HG03521 (cell line): ENCODE data around the gene LRP1B.

Experiments
- ATAC-seq: cut with Tn5 transposase; IDR thresholded peaks from one replicate; pipeline ENCODE4 v1.9.1; 2021; ENCODE audit warnings: mild to moderate bottlenecking, moderate library complexity; ENCODE audit not compliant: unreplicated experiment

LRP1B gene

DNA sequence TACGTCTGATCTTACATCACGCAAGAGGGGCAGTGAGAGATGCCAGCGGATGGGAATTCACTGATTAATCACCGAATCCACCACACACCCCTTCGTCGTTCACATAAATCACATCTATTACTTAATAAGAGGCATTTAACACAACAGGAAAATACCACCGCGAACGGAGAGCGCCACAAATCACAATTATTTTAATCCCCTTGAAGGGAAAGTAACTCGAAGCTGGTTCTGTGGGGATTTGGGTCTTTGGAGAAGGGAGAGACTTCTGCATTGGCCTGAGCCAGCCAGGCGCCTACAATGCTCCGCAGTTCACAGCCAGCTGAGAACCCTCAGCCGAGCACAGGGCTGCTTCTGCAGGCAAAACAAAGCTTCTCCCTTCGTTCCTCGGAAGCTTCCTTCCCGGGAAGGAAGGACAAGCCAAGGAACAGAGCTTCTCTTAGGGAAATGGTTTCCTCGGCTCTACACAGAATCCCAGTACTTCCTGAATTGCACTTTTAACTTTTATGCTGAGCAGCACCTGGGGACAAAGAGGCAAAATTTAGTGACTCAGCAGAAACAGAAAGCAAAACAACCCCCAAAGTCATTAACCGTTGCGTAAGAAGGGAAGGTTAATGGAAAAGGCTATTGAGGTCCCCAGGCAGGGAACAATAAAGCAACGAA, at the start of gene LRP1B:
LRP1B (minus strand) TSS at position 7 of the 660 bp plus-strand sequence. CDS start 287 bp downstream, outside the sequence.
- no peak for ATAC-seq

DNA sequence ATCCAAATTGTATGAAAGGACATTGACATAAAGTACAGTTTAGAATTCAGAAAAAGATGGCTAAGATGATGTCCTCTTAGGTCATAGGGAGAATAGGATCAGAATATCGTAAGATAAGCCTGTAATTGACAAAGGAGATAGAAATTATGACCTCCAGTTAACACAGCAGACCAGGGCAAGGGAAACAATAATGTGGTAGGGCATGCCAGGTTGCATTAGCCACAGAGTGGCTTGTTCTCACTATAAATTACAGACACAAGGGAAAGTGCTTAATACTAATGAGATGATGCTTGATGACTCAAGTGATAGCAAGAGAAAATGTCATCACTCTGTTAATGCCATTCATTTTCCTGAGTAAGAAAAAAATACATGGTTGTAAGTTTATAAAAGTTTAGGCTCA, 48.9 kb upstream of the LRP1B start:
- ATAC-seq: no peak

DNA sequence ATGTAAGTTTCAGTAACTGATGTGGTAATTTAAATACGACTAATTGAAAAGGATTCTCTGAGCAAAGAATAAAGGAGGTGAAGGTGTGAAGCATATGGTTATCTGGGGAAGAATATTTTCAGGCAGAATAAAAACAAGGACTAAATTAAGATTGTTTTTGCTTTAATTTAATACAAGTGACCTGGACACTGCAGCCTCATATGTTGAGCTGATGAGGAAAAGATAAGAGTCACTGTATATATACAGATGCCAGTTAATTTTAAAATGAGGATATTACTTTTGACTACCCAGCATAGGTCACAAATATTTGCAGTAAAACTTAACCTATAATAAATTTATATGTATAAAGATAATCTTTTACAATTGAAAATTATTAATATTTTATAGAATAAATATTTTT, 47.8 kb upstream of the LRP1B start:
- ATAC-seq: no peak

DNA sequence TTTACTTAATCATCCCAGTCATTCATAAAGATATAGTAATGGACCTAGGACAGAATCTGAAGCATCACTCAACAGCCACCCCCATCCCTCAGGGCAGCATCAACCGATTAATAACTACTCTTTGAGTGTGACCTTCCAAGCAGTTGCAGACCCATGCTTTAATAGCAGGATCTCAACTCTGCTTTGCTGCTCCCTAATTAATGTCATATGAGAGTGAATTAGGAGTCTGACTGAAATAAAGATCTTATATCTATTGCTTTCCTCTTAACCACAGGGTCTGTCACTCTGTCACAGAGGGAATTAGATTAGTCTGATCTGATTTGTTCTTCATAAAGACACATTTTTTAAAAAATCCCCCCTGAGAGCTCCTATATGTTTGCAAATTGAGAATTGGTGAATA, 46.1 kb upstream of the LRP1B start:
- ATAC-seq: no peak

DNA sequence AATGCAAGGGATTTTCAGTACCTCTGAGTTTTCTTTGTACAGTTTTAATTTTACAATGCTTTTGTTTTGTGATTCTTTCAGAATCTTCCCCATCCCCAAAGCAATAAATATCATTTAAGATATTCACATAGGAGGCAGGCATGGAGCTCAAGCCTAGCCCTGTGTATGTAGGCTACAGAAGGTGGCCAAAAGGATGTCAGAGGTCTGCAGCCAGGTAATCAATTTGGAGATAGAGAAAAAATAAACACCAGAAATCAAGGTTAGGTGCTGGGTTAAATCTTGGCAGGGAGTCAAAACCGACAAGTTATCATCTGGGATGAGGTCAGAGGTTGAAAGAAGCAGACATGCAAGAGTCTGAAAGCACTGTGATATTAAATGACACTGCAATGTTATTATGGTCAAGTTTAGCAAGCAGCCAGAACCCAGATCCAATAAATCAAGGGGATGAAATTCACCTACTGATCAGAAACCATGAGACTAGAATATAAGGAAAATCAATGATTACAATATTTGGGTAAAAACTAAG, 45.1 kb upstream of the LRP1B start:
- no peak for ATAC-seq

- no peak for ATAC-seq
Measured at GRCh38 chr2:142174176-142174575, 43.4 kb upstream of the LRP1B start.

DNA sequence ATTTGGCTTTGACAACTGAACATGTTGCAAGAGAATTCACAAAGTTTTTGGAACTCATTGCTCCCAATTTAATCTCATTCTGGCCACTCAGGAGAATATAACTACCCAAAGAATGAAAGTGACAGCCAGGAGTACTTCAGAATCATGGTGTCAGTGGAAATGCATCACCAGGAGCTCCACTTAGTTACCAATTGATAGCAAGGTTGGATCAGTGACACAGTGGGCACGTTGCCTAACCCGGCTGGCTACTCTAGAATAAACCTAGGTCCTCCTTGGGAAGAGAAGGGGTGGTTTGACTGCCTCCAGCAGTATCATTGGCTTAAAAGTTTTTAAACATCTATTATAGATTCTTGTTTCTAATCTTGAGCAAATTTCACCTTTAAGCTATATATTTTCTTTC, 40.0 kb upstream of the LRP1B start:
- ATAC-seq: no peak

- ATAC-seq: peak; percentile 80
Measured at GRCh38 chr2:142165790-142166189, 35.0 kb upstream of the LRP1B start.

DNA sequence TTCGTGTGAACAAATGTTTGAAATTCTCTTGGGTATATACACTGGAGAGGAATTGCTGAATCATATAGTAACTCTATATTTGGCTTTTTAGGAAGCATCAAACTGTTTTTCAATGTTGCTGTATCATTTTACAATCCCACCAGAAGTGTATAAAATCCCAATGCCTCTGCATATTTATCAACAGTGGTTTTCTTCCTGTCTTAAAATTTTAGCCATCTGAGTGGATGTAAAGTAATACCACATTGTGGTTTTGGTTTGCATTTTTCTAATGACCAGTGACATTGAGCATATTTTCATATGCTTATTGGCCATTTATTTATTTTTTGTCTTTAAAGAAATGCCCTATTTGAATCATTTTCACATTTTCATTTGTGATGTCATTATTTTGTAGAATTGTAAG, 22.8 kb upstream of the LRP1B start:
- no peak for ATAC-seq

DNA sequence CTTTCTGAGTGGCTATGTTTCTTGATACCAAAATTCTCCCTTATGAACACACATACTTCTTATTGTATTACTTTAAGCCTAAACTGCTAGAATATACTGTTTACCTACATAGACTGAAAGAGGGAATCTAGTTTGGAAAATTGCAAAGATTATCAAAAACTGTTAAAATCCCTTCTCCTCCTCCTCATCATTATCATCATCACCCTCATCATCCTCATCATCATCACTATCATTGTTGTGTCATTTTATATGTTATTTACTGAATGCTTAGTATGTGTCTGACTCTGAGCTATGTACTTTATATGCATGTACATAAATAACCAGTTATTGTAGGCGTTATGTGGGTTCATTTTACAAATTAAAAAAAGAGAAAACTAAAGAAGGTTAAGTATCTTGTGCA, 19.6 kb upstream of the LRP1B start:
- no peak for ATAC-seq

DNA sequence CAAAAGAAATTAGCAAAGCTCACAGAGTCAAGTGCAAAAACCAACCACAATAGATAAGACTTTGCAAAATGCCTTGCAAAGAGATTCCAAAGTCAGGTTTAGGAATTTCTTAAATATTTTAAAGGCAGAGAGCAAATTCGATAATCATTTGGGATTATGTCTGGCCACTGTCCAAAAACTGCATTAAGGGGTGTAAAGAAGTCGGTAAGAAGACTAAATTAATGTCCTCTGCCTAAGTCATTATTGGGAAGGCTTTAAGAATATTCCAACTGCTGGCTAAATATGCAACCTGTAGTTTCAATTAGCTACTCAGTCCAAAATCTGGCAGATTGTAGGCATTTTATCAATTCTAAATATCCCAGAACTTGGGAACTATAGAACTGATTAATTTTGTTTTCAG, 13.7 kb upstream of the LRP1B start:
- no peak for ATAC-seq

- ATAC-seq: no peak
Measured at GRCh38 chr2:142142595-142142994, 11.8 kb upstream of the LRP1B start.

GRCh38 chr2:142140434-142140845, 9.6 kb upstream of the LRP1B start:
- peak; percentile 53 for ATAC-seq

DNA sequence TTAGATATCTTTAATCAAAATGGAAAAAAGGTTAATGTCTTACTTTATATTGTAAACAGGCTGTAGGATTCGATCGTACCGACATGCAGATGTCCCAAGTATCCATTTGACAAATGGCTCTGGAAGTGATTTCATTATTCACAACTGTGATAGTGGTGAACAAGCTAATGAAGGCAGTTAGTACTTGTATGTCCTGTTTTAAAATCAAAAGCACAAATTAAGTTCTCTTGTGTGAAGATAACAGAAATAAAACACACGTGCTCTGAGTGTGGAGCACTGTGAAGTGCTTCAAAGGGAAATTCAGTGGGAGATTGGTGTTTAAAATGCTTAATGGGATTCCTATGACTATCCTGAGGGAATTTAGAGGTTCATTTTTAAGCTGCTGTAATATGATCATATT, 8.6 kb upstream of the LRP1B start:
- ATAC-seq: no peak

DNA sequence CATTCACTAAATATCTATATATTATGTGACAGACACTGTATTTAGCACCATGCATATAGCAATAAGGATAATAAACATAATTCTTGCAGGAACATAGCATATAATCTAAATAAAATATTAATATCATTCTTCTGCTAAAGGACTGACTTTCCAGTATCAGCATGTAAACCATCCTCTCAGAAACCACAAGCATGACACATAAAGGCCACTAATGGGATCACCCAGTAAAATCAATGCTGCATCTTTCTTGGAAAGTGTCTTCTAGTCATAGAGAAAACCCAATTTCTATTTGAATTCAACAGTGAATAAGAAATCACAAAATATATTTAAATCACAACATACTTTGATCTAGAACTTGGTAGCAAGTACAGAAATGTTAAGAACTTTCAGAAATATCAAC, 5.8 kb upstream of the LRP1B start:
- ATAC-seq: no peak

DNA sequence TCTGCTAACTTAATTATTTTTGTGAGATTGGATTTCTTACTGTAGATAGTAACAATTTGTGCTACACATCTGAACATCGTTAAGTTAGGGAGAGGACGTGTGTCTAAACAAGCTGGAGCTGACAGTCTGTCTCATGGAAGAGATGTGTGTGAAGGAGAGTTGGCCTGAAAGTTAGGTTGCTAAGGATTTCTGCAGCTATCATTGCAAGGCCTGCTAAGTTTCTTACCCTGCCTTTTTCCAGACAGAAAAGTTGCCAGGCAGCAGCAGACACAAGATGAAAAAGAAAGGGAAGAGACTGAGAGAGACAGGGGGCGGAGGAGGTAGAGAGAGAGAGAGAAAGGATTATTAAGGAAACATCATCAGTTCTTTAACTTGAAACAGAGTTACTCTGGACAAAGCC, 4.1 kb upstream of the LRP1B start:
- ATAC-seq: no peak

- no peak for ATAC-seq
Measured at GRCh38 chr2:142130111-142131009, 456 bp downstream of the LRP1B start.

- ATAC-seq: no peak
Measured at GRCh38 chr2:142128105-142128504, 2.7 kb downstream of the LRP1B start.

GRCh38 chr2:142127248-142127647, 3.6 kb downstream of the LRP1B start:
- no peak for ATAC-seq

GRCh38 chr2:142124706-142125105, 6.1 kb downstream of the LRP1B start:
- no peak for ATAC-seq

DNA sequence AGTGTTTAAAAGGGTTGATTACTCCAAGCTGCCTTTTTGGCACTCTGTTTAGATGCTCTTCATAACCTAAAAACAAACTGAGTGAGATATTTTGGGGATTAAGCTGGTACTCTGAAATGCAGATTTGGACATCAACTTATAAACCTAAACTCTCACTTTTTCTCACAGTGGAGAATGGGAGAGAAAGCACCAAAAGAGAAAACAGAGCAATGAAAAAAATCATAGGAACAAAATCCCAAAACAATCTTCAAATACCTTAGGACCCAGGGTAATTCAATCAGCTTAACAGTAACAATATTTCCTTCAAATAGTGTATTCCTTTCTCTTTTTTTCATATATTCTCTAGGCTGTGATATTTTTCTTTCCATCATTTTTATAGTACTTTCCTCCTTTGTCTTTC, 11.5 kb downstream of the LRP1B start:
- ATAC-seq: no peak

DNA sequence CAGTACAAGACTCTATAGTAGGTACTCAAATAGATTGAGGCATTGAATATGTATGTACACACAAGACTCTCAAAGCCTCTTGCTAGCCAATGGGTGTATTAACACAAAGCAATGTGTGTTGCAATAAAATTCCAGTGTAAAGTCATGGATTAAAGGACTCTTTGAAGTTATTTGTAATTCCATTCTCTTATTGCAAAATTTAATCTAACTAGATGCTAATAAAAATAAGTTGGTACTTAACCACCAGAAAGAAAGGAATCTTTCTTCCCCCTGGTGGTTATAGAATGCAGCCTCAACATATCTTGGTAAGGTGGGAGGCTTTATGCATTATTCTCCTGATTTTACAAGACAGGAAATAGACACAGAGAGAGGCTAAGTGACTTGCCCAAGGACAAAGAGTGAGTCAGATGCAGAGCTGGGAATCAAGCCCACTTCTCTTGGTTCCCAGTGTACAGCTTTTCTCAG, 18.0 kb downstream of the LRP1B start:
- ATAC-seq: no peak
